K562 (cell line): Measurements from ENCODE around the gene CARD8. TPM values are rescaled to one million over a fixed set of nuclear protein-coding genes. Genes with fewer than 3 reads are reported as not detected.

Experiments used
- JUND ChIP-seq, 2 experiments: IDR thresholded peaks; 2 replicates in 1 of 2; 3 replicates in 1 of 2; pipeline ENCODE4 v1.6.1; 2011; ENCODE audit warnings: borderline replicate concordance in 2 of 2, low read depth in 2 of 2, low read length in 2 of 2, improper control_type of control experiment in 1 of 2, missing biosample characterization in 1 of 2, missing genetic modification characterization in 1 of 2, missing genetic modification reagents in 1 of 2
- SUPT5H ChIP-seq: fragments of 450-650 bp; IDR thresholded peaks from 2 replicates; pipeline ENCODE4 v1.6.1; 2016
- VEZF1 ChIP-seq: fragments of 200-800 bp; sonication (Bioruptor generic); IDR thresholded peaks from 2 replicates; pipeline ENCODE4 v1.6.1; 2017; ENCODE audit warnings: missing genetic modification characterization, missing compliant biosample characterization
- ZBTB2 ChIP-seq: fragments of 450-650 bp; IDR thresholded peaks from 2 replicates; pipeline ENCODE4 v1.6.1; 2016; ENCODE audit warnings: antibody characterized with exemption
- ZBTB7A ChIP-seq: IDR thresholded peaks from 2 replicates; pipeline ENCODE4 v1.6.1; 2011; ENCODE audit warnings: low read depth, mild to moderate bottlenecking, low read length, moderate library complexity, borderline replicate concordance; ENCODE audit not compliant: control insufficient read depth
- ZKSCAN8 ChIP-seq: fragments of 200-800 bp; sonication (Bioruptor generic); IDR thresholded peaks from 2 replicates; pipeline ENCODE4 v1.6.1; 2016; ENCODE audit warnings: missing genetic modification characterization, missing compliant biosample characterization
- polyA plus RNA-seq, 8 experiments: library from polyadenylated mRNA; depleted of rRNA in 4 of 8; stranded (reverse) in 5 of 8; unstranded in 3 of 8; fragments of >200 nt; fragmentation: Nextera tagmentation in 2 of 8; fragmentation: Illumina TruSeq in 1 of 8; extraction: Ambion mirVana in 2 of 8; extraction: Trizol in 1 of 8; gene quantifications; 2 replicates each; pipeline versions ENCODE4 v1.2.1 to v1.2.3, GENCODE V29; 2011 to 2014; ENCODE audit warnings: inconsistent platforms in 1 of 8, missing spikeins in 1 of 8
- total RNA-seq, 7 experiments: library from RNA; depleted of rRNA in 6 of 7; stranded (reverse); fragments of >200 nt in 6 of 7; fragmentation: Illumina TruSeq in 2 of 7; extraction: Trizol in 2 of 7; gene quantifications; 2 replicates each; pipeline versions ENCODE4 v1.2.1 to v1.2.3, GENCODE V29; 2011 to 2021; ENCODE audit warnings: low replicate concordance in 1 of 7
- TF ChIP-seq, protein P1 (sequence below): sonication (generic); formaldehyde crosslinking; IDR thresholded peaks from 2 replicates; pipeline ENCODE4 v1.4.0; 2020; ENCODE audit warnings: mild to moderate bottlenecking, missing genetic modification reagents
- TF ChIP-seq, protein P2 (sequence below): fragments of 250-450 bp; sonication (Bioruptor Pico); IDR thresholded peaks from 2 replicates; pipeline ENCODE4 v1.5.0; 2021

Gene CARD8
- total and polyA plus RNA-seq, 9 of the 15 experiments (the other 6 are each of a cell fraction or from before 2014, with no cell fraction given): 11.5 to 26.4 (median 20.8) TPM

DNA sequence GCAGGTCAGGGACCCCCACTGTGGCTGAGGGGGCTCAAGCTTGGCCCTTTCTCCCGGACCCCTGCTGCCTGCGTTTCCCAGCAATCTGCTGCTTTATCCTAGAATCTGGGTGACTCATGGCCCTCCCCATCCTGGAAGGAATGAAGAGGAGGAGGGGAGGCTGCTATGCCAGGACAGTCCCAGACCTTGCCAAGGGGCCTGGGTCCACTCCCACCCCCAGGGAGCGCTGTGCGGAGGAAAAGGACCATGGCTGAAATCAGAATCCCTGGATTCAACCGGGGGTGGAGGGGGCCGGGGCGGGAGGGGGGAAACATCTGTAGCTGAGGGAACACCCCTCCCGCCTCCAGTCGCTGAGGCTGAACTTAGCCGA is 34.7 kb upstream of the CARD8 start (continued):
- TF ChIP-seq, protein P1, sequence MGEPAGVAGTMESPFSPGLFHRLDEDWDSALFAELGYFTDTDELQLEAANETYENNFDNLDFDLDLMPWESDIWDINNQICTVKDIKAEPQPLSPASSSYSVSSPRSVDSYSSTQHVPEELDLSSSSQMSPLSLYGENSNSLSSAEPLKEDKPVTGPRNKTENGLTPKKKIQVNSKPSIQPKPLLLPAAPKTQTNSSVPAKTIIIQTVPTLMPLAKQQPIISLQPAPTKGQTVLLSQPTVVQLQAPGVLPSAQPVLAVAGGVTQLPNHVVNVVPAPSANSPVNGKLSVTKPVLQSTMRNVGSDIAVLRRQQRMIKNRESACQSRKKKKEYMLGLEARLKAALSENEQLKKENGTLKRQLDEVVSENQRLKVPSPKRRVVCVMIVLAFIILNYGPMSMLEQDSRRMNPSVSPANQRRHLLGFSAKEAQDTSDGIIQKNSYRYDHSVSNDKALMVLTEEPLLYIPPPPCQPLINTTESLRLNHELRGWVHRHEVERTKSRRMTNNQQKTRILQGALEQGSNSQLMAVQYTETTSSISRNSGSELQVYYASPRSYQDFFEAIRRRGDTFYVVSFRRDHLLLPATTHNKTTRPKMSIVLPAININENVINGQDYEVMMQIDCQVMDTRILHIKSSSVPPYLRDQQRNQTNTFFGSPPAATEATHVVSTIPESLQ: no peak
- TF ChIP-seq ZKSCAN8 (no peak), ZBTB2 (no peak), ZBTB7A (peak; percentile 46; the same call in 1 of the 2 replicates), VEZF1 (CRISPR knock-in tag) (peak; percentile 44; the same call in 1 of the 2 replicates), SUPT5H (no peak), JUND (IDR thresholded peaks at IDR 0.05; ENCODE audit: borderline replicate concordance, low read depth, low read length) (peak; percentile 80), JUND (tag; IDR thresholded peaks at IDR 0.05; ENCODE audit: borderline replicate concordance, low read depth, low read length) (peak; percentile 78; the same call in 1 of the 3 replicates)
- TF ChIP-seq, protein P2, sequence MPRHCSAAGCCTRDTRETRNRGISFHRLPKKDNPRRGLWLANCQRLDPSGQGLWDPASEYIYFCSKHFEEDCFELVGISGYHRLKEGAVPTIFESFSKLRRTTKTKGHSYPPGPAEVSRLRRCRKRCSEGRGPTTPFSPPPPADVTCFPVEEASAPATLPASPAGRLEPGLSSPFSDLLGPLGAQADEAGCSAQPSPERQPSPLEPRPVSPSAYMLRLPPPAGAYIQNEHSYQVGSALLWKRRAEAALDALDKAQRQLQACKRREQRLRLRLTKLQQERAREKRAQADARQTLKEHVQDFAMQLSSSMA (CRISPR knock-in tag): no peak
